SH-SY5Y (cell line): Measurements from ENCODE around the gene WASHC3.

ENCODE experiments used
- GATA2 ChIP-seq: IDR thresholded peaks from 2 replicates; pipeline ENCODE4 v1.6.1; 2011; ENCODE audit warnings: mild to moderate bottlenecking, low read depth, low read length
- GATA3 ChIP-seq: IDR thresholded peaks from 2 replicates; pipeline ENCODE4 v1.6.1; 2011; ENCODE audit warnings: low read depth, mild to moderate bottlenecking, low read length, moderate library complexity

DNA sequence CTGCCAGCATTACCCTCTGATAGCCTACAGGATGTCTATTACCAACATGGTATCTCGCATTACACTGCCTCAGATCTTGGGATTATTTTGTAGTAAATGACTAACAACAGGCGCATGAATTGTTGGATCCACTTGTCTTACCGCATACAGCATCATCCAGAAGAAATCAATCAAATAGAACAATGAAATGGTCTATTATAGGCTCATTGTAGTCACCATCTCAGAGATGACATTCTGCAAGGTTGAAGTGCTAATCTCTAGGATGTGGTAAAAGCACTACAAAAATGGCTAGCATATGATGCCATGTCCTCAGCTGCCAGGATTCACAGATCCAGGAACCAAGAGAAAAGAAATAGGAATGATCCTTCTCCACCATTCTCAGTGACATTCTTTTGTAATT, 52.0 kb downstream of the WASHC3 start:
- TF ChIP-seq GATA2 (no peak), GATA3 (no peak)
